B cell (primary cell): Measurements from ENCODE around the gene ROPN1.

Experiments used
- CTCF ChIP-seq: fragments of 200-600 bp; IDR thresholded peaks from one replicate; pipeline ENCODE4 v1.8.0; 2022; ENCODE audit warnings: antibody characterized with exemption, mild to moderate bottlenecking
- EZH2 ChIP-seq: IDR thresholded peaks from 2 replicates; pipeline ENCODE4 v1.6.1; 2012; ENCODE audit warnings: borderline replicate concordance, low read depth, mild to moderate bottlenecking, moderate library complexity, low read length; ENCODE audit not compliant: insufficient read depth, poor library complexity, severe bottlenecking

DNA sequence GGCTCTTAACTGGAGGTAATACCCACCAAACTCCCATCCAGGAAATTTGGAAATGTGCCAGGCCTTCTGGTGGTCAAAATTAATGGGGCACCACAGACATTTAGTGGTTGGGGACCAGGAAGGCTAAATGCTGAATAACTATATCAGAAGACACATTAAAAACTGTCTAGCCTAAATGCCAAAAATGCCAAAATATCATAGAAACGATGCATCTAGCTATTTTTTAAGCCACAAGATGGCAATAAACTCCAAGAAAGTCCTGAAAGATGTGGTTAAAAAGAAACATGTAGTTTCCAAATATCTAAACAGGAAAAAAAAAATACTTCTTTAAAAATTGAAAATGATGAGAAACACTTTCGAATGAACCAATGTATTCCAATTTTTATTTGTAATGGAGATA is 50.8 kb downstream of the ROPN1 start:
- TF ChIP-seq CTCF (no peak), EZH2 (no peak)
